GM03348 (cell line): ENCODE results near the gene MIS18A.

Experiments
- DNase-seq: peaks from one replicate; pipeline ENCODE4 v3.0.0; 2012; ENCODE audit warnings: low spot score

MIS18A gene

GRCh38 chr21:32252136-32252535 lies 26.7 kb downstream of the MIS18A start:
- DNase-seq: no peak

- DNase-seq: no peak
Observed at GRCh38 chr21:32249511-32250280, 29.2 kb downstream of the MIS18A start.

GRCh38 chr21:32248571-32249461 lies 30.0 kb downstream of the MIS18A start:
- DNase-seq: no peak

- DNase-seq: no peak
Observed at GRCh38 chr21:32246571-32247140, 32.2 kb downstream of the MIS18A start.

GRCh38 chr21:32245971-32246370 lies 32.9 kb downstream of the MIS18A start:
- no peak for DNase-seq

- peak; percentile 41 for DNase-seq
Observed at GRCh38 chr21:32240851-32241687, 37.8 kb downstream of the MIS18A start.

GRCh38 chr21:32239551-32239950 lies 39.3 kb downstream of the MIS18A start:
- DNase-seq: no peak

GRCh38 chr21:32238063-32238462 lies 40.8 kb downstream of the MIS18A start:
- DNase-seq: no peak

GRCh38 chr21:32237021-32237420 lies 41.8 kb downstream of the MIS18A start:
- no peak for DNase-seq

GRCh38 chr21:32233722-32234301 lies 45.0 kb downstream of the MIS18A start:
- DNase-seq: no peak

GRCh38 chr21:32233055-32233546 lies 45.7 kb downstream of the MIS18A start:
- peak; percentile 24 for DNase-seq

- DNase-seq: no peak
Observed at GRCh38 chr21:32226444-32226843, 52.4 kb downstream of the MIS18A start.
